Subcutaneous adipose tissue (tissue), 4 donors: ENCODE data around the gene CHCHD3. TPM values are rescaled to one million over a fixed set of nuclear protein-coding genes. Genes with fewer than 3 reads are reported as not detected.

Experiments used
- total RNA-seq, 4 donors: library from RNA; depleted of rRNA; stranded (reverse); fragments of >200 nt; gene quantifications; one replicate each; pipeline ENCODE4 v1.1.0, GENCODE V29; 2016
- TF ChIP-seq, protein P1 (sequence below): fragments of 450-650 bp; IDR thresholded peaks from one replicate; pipeline ENCODE4 v1.5.1; 2016; ENCODE audit warnings: low read depth, mild to moderate bottlenecking, control low read depth, antibody characterized with exemption, moderate library complexity

Gene CHCHD3
- total RNA-seq, 4 donors from 2014 or later: 44.9 to 69.7 (median 55.8) TPM

DNA sequence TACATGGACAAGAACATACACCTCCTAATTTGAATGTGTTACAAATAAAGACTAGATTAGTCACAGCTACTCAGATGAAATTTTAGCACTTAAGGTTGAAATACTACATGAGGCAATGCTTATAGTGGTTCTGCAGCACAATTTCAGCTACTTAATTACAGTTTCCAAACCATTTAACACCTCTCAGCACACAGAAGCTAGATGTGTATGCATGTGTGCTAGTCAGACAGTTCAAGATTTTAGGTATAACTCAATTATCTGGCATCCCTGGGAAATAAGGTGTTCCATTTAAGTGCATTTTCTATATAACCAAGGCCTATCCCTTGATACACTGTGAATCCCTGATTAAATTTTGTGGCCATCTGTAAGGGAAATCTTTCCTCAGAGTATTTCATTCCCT lies 141.8 kb downstream of the CHCHD3 start:
- TF ChIP-seq, protein P1, sequence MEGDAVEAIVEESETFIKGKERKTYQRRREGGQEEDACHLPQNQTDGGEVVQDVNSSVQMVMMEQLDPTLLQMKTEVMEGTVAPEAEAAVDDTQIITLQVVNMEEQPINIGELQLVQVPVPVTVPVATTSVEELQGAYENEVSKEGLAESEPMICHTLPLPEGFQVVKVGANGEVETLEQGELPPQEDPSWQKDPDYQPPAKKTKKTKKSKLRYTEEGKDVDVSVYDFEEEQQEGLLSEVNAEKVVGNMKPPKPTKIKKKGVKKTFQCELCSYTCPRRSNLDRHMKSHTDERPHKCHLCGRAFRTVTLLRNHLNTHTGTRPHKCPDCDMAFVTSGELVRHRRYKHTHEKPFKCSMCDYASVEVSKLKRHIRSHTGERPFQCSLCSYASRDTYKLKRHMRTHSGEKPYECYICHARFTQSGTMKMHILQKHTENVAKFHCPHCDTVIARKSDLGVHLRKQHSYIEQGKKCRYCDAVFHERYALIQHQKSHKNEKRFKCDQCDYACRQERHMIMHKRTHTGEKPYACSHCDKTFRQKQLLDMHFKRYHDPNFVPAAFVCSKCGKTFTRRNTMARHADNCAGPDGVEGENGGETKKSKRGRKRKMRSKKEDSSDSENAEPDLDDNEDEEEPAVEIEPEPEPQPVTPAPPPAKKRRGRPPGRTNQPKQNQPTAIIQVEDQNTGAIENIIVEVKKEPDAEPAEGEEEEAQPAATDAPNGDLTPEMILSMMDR: no peak

DNA sequence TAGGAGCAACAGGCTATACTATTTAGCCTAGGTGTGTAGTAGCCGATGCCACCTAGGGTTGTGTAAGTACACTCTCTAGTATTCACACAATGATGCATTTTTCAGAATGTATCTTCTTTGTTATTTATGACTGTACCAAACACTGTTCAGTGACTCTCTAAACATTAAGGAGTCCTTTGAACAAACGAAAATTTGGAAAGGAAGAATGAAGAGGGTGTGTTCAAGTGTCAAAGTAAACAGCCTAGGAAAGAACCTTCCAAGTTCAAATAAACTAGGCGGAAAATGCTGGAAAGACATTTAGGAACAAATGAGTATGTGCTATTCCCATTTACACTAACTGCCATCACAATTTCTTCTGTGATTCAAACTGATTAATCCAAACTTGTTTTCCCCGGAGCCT lies 142.4 kb downstream of the CHCHD3 start:
- TF ChIP-seq, protein P1: no peak

DNA sequence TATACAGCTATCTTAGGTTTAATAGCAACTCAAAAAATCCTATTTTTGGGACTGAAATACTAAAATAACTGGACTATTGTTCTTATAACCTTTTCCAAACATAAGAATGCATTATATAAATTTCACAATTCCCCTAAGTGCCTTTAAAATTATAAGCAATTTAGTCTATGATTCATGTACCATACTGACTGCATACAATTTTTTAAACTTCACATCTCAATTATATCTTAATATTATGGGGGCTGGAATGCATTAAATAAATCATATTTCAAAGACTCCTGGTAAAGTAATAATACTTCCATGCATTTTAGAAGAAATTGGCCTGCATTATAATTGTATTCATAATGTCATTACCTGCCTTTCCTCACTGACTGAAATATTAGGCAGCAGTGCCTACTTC lies 144.6 kb downstream of the CHCHD3 start:
- TF ChIP-seq, protein P1: no peak

DNA sequence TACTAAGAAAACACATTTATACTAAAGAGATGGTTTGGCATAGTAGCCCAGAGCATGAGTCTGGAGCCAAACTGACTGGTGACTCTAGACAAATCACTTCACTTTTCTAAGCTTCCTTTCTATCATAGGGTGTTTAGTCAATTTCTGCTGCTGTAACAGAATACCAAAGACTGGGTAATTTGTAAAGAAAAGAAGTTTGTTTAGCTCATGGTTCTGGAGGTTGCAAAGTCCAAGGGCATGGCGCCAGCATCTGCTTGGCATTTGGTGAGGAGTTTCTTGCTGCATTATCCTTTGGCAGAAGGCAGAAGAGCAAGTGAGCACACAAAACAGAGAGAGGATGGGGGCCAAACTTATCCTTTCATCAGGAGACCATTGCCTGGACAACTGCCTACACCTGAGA lies 146.3 kb downstream of the CHCHD3 start:
- TF ChIP-seq, protein P1: no peak

DNA sequence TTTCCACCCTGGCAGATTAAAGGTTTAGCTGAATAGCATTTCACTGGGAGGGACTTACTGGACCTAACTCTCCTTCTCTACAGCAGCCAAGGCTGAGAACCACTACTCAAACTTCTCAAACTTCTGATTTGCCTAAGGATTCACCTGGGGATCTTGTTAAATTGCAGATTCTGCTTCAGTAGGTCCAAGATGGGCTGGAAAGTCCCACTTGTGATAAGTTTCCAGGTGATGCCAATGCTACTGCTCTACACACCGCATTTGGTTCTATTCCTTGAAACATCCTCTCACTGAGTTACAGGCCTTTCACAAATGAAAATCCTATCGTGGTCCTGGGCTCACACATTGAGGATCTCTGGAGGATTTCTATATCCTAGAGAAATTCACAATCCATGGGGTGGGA lies 147.9 kb downstream of the CHCHD3 start:
- TF ChIP-seq, protein P1: no peak

DNA sequence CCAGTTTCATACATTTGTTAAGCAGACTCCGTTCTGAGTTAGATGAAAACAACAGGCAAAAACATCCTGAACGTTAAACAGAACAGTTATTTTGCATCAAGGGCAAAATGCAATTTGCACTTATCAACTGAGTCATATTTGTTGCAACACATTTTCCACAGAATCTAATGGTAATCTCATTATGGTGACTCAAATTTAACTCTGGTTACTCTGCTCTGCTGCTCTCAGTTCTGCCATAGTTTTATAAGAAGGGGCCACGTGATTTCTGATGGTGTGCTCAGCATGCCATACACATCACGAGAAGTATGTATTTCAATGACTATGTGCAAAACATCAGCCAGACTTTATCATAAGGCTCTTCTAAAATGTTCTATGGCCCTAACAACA lies 148.8 kb downstream of the CHCHD3 start:
- TF ChIP-seq, protein P1: no peak

DNA sequence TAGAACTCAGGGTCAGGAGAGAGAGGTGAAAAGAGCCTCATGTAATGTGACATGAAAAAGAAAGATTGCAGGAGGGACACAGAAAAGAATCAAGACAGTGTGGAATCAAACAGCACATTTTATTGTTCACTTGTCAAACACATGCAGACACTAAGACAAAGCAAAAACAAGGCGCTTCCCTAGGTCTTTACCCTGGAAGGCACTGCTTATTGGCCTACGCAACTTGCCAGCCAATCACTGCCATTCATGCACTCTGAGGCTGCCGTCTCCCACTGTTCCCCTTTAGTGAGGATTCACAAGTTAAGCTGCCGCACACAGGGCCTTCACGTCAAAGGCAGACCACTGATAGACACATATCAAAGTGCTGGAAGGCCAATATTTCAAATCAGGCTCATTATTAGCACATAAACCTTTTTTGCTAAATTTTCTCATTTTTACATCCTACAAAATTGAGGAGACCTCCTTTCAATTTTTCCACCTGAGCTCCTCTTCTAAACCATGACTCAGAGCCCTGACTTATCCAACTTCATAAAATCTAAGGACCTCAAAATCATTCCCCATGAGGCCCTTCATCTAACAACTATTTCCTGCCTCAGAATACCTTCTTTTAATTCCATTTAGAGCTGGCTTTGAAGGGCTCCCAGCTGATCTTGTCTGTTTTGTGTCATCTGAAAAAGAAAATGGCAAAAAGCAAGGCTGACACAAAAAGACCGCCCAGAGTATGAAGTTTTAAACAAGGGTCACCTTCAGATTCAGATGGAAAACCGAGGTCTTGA lies 149.4 kb downstream of the CHCHD3 start:
- TF ChIP-seq, protein P1: no peak
